ENCODE measurements around the gene MT1F. TPM values are rescaled to one million over a fixed set of nuclear protein-coding genes. Genes with fewer than 3 reads are reported as not detected.

MT1F gene
- total RNA-seq, result 100 to 1,000 TPM in 4 of 6 experiments, 10 to 100 TPM in 2; 10.1 to 934 (median 197) TPM
- long read RNA-seq, transcript MT1F-204 (3 exons, 416 nt), result minor isoform, 7 of 163 reads
- long read RNA-seq, transcript MT1F-201 (3 exons, 690 nt), result major isoform, 129 of 163 reads
- long read RNA-seq, partial matches to known transcripts, result 2 of 163 reads
- long read RNA-seq, other reads (novel, unspliced or antisense), result 25 of 163 reads

DNA sequence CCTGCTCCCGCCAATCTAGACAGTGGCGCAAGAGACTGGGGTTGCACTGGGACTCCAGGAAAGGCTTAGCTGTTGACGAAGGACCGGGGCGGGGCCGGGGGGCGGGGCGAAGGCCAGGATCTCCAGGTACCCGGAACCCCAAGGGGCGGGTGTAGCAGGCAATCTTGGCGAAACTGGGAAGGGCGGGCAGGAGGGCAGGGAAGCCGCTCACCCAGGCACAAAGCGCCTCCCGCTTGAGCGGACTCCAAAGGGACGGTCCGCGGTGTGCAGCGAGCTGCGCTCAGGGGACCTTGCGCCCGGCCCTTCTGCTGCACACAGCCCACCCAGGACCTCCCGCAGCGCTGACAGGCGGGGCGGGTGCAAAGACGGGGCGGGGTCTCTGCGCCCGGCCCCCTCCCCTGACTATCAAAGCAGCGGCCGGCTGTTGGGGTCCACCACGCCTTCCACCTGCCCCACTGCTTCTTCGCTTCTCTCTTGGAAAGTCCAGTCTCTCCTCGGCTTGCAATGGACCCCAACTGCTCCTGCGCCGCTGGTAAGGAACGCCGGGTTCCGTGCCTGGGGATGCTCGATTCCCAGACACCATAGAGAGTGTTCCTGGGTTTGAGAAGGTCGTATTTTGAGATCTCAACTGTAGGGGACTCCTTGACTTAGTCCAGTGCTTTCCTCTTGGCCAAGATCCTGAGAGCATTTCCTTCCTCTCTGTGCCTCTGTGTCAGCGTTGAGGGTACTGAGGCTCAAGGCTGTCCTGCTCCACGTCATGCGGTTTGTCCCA is at the start of gene MT1F:
Gene MT1F, plus strand, starts transcription at position 405 of the 772 bp plus-strand sequence. Its CDS starts 100 bp downstream, at position 505.
- Histone ChIP-seq H3K9me3 (no peaks in the 10 kb centered on the region), H3K4me1 (peaks cover 0 to 8% (median 1%) of the 10 kb centered on the region in 4 donors), H3K36me3 (peaks cover 0 to 13% (median 0%) of the 10 kb centered on the region in 4 donors), H3K27ac (peak within 1 kb of the TSS; percentile 63 to 91 (median 67)), H3K27me3 (no peaks in the 10 kb centered on the region), H3K4me3 (peak within 1 kb of the TSS; percentile 58 to 78 (median 61))
- TF ChIP-seq CTCF (IDR thresholded peaks at IDR 0.05) (no peak), POLR2A (IDR thresholded peaks at IDR 0.05) (peak; percentile 64)
- peak; percentile 86 to 93 (median 90) for ATAC-seq
- peak; percentile 92 to 99 (median 98) for DNase-seq
- WGBS (ENCODE audit: insufficient coverage, low coverage, low lambda C conversion rate, missing lambda C conversion rate), result 2% methylated on average over 19 of the region's 46 CpGs
- intact Hi-C loops (cut with DNase I), result no loop called here

DNA sequence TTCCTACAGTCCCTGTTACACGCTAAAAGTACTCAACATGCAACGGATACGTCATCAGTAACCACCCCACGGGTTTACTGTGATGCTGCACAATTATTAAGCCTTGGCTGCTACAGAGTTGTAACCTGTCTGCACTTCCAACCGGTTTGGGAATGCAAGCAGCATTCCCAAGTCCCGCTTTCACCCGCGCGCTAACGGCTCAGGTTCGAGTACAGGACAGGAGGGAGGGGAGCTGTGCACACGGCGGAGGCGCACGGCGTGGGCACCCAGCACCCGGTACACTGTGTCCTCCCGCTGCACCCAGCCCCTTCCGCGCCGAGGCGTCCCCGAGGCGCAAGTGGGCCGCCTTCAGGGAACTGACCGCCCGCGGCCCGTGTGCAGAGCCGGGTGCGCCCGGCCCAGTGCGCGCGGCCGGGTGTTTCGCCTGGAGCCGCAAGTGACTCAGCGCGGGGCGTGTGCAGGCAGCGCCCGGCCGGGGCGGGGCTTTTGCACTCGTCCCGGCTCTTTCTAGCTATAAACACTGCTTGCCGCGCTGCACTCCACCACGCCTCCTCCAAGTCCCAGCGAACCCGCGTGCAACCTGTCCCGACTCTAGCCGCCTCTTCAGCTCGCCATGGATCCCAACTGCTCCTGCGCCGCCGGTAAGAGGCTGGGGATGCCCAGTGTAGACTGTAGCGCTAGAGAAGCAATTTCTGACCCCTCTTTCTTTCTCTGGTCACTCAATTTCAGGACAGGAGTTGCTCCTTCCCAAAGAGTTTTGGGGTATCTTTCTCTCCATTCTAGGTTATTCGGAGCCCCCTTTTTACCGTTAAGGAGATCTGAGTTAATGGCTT is 49.5 kb upstream of the MT1F start, which contains the start of gene MT2A:
Gene MT2A, plus strand, starts transcription at position 542 of the 833 bp plus-strand sequence. Its CDS starts 72 bp downstream, at position 614.
- WGBS (ENCODE audit: insufficient coverage, low coverage, low lambda C conversion rate, missing lambda C conversion rate), result 2% methylated on average over 49 of the region's 62 CpGs
- TF ChIP-seq CTCF (IDR thresholded peaks at IDR 0.05) (peak in 1 of 4 donors; percentile 8), POLR2A (IDR thresholded peaks at IDR 0.05) (peak; percentile 98)
- Histone ChIP-seq H3K4me1 (peaks cover 0 to 35% (median 14%) of the 10 kb centered on the region in 4 donors), H3K9me3 (no peaks in the 10 kb centered on the region), H3K27ac (peak within 1 kb of the TSS; percentile 65 to 95 (median 84)), H3K27me3 (no peaks in the 10 kb centered on the region), H3K36me3 (no peaks in the 10 kb centered on the region), H3K4me3 (peak within 1 kb of the TSS; percentile 40 to 84 (median 73))
- ATAC-seq (peak; percentile 42 to 72 (median 68)), DNase-seq (peak; percentile 97 to 98 (median 97))
- intact Hi-C loops (cut with DNase I), result loop anchor here in 1 of 2 donors (10.0 kb wide), 1 partner anchor 87 kb away; no protein-coding TSS in a partner anchor

DNA sequence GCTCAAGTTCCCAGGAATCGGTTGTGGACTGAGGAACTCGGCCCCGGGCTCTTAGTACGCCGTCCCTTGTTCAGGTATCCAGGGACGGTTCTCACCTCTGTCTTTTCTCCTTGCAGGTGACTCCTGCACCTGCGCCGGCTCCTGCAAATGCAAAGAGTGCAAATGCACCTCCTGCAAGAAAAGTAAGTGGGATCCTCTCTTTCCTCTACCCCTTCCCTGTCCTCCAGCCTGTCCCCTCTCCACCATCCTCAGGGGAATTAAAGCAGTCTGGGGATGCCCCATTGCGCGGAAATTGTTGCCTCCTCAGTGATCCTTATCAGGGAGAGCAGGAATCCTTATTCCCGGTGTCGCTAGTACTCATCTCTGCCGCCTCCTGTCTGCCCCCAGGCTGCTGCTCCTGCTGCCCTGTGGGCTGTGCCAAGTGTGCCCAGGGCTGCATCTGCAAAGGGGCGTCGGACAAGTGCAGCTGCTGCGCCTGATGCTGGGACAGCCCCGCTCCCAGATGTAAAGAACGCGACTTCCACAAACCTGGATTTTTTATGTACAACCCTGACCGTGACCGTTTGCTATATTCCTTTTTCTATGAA is 48.8 kb upstream of the MT1F start:
- Histone ChIP-seq H3K9me3 (no peaks in the 10 kb centered on the region), H3K4me3 (peak overlapping the region; percentile 40 to 84 (median 73)), H3K27ac (peak overlapping the region; percentile 65 to 95 (median 84)), H3K27me3 (no peaks in the 10 kb centered on the region), H3K36me3 (no peaks in the 10 kb centered on the region), H3K4me1 (peaks cover 0 to 35% (median 14%) of the 10 kb centered on the region in 4 donors)
- peak in 1 of 4 donors; percentile 0 for ATAC-seq
- intact Hi-C loops (cut with DNase I), result loop anchor here in 1 of 2 donors (10.0 kb wide), 1 partner anchor 86 kb away; no protein-coding TSS in a partner anchor
- DNase-seq, result peak in 1 of 3 donors; percentile 67
- TF ChIP-seq CTCF (IDR thresholded peaks at IDR 0.05), result no peak
- no peak for TF ChIP-seq POLR2A (IDR thresholded peaks at IDR 0.05)
- WGBS (ENCODE audit: insufficient coverage, low coverage, low lambda C conversion rate, missing lambda C conversion rate), result 0% methylated on average over 21 of the region's 21 CpGs

Measured in right lobe of liver (tissue), 6 donors.